ENCODE data around the gene PSMD14.

The PSMD14 gene

DNA sequence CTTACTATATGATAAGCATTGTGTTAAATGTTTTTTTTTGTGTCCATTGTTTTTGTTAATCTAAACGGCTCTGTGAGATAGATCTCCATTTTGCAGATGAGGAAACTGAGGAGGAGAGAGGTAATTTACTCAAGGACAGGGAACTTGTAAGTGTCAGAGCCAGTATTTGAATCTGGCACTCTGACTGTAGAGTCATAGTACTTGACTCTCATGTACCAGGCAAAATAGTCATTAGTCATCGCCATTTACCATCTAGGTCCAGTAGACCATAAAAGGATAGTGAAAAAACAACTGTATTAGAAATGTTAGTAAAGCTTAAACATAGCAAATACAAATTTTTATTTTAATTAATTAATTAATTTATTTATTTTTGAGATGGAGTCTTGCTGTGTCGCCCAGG lies 4.8 kb downstream of the PSMD14 start:
- TF ChIP-seq, protein P1, sequence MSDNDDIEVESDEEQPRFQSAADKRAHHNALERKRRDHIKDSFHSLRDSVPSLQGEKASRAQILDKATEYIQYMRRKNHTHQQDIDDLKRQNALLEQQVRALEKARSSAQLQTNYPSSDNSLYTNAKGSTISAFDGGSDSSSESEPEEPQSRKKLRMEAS (IDR thresholded peaks at IDR 0.05; ENCODE audit: low read depth, low read length): no peak
- TF ChIP-seq POLR2A (IDR thresholded peaks at IDR 0.05; ENCODE audit: extremely low read depth, insufficient read length): no peak
- TF ChIP-seq, protein P2, sequence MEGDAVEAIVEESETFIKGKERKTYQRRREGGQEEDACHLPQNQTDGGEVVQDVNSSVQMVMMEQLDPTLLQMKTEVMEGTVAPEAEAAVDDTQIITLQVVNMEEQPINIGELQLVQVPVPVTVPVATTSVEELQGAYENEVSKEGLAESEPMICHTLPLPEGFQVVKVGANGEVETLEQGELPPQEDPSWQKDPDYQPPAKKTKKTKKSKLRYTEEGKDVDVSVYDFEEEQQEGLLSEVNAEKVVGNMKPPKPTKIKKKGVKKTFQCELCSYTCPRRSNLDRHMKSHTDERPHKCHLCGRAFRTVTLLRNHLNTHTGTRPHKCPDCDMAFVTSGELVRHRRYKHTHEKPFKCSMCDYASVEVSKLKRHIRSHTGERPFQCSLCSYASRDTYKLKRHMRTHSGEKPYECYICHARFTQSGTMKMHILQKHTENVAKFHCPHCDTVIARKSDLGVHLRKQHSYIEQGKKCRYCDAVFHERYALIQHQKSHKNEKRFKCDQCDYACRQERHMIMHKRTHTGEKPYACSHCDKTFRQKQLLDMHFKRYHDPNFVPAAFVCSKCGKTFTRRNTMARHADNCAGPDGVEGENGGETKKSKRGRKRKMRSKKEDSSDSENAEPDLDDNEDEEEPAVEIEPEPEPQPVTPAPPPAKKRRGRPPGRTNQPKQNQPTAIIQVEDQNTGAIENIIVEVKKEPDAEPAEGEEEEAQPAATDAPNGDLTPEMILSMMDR (IDR thresholded peaks at IDR 0.05; ENCODE audit: low read depth, low read length): no peak
- no peak for TF ChIP-seq MYC (IDR thresholded peaks at IDR 0.05; ENCODE audit: low read depth, low read length)
- H3K4me3 ChIP-seq (ENCODE audit: low read depth, low read length): no peak overlapping the region

DNA sequence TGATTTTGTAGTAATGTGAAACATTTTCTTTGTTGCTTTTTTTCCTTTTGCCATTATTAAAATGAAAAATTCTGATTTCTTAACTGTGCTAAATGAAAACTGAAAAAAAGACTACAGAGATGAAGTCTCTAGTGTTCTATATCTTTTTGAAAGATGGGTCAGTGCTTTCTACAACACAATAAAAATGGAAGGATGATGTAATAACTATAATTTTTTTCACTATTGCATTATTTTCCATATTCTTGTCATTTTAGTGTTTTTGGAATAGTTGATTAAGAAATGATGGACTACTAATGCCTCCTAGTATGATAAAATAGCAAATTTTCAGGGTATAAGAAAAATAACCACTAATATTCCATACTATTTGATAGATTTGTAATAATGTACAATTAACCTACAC lies 7.2 kb downstream of the PSMD14 start:
- TF ChIP-seq, protein P2 (IDR thresholded peaks at IDR 0.05; ENCODE audit: low read depth, low read length): no peak
- TF ChIP-seq, protein P1 (IDR thresholded peaks at IDR 0.05; ENCODE audit: low read depth, low read length): no peak
- TF ChIP-seq POLR2A (IDR thresholded peaks at IDR 0.05; ENCODE audit: extremely low read depth, insufficient read length): no peak

More for the DNA sequence above, 4.8 kb downstream of the PSMD14 start:
- no peak for DNase-seq (ENCODE audit: low read depth)

DNA sequence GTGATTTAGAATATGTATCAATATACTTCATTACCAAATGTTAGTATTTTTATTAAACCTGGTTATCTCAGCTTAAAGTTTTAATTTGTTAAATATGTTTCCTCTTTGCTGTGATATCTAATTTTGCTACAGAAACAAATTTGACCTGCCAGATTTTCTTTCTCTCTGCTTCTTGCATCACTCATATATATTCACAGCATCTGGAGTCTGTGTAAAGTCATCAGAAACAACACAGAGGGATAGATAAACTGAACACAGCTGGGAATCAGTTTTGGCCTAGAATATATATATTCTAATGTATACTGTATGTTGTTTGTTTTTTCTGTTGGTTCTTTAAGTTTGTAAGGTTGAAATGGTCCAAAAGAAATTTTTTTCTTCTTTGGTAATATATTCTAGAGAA lies 8.5 kb downstream of the PSMD14 start:
- no peak for TF ChIP-seq POLR2A (IDR thresholded peaks at IDR 0.05; ENCODE audit: extremely low read depth, insufficient read length)
- TF ChIP-seq MYC (IDR thresholded peaks at IDR 0.05; ENCODE audit: low read depth, low read length): no peak
- TF ChIP-seq, protein P2 (IDR thresholded peaks at IDR 0.05; ENCODE audit: low read depth, low read length): no peak
- TF ChIP-seq, protein P1 (IDR thresholded peaks at IDR 0.05; ENCODE audit: low read depth, low read length): no peak
- no peak overlapping the region for H3K4me3 ChIP-seq (ENCODE audit: low read depth, low read length)
- no peak for DNase-seq (ENCODE audit: low read depth)

More for the DNA sequence above, 7.2 kb downstream of the PSMD14 start:
- no peak overlapping the region for H3K4me3 ChIP-seq (ENCODE audit: low read depth, low read length)
- DNase-seq (ENCODE audit: low read depth): no peak

DNA sequence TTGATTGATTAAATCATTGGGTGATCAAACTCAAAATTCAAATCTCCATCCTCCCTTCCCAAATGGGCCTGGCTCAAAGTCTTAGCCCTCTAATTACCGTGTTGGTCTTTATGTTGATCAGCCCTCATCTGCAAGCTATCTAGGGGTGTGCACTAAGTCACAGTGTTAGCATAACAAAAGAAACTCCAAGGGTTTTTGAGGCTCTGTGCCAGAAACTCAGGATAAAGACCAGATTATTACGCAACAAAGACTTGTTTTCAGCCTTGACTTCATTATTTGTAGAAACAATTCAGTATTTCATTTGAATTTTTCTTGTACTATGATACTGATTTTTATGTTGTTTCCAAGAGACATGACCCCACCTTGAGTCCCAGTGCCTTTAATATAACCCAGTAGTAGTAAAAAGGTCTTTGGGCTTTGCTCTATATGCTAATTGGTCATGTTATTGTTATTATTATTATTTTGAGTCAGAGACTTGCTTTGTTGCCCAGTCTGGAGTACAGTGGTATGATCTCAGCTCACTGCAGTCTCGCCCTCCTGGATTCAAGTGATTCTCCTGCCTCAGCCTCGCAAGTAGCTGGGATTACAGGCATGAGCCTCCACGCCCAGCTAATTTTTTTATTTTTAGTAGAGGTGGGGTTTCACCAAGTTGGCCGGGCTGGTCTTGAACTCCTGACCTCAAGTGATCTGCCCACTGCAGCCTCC lies 13.9 kb downstream of the PSMD14 start:
- H3K4me3 ChIP-seq (ENCODE audit: low read depth, low read length): no peak overlapping the region
- TF ChIP-seq POLR2A (IDR thresholded peaks at IDR 0.05; ENCODE audit: extremely low read depth, insufficient read length) (no peak), MYC (IDR thresholded peaks at IDR 0.05; ENCODE audit: low read depth, low read length) (no peak)
- TF ChIP-seq, protein P1 (IDR thresholded peaks at IDR 0.05; ENCODE audit: low read depth, low read length): no peak

DNA sequence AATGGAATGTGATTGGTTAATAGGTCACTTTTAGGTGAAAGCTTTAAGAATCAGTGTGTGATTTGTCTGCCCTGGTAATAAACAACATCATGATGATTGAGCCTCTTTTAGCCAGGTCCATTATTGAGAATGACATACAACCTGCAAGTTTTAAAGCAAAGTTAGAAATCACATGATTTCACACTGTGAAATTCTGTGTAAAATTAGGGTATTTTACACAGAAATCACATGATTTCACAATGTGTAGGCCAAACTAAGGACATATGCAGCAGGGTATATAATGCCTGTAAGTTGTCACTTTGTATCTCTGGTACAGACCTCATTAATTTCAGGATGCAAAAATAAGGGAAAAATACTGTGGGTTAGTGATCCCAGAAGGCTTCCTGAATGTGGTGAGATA lies 16.7 kb downstream of the PSMD14 start:
- H3K4me3 ChIP-seq (ENCODE audit: low read depth, low read length): no peak overlapping the region
- TF ChIP-seq MYC (IDR thresholded peaks at IDR 0.05; ENCODE audit: low read depth, low read length) (no peak), POLR2A (IDR thresholded peaks at IDR 0.05; ENCODE audit: extremely low read depth, insufficient read length) (no peak)
- TF ChIP-seq, protein P2 (IDR thresholded peaks at IDR 0.05; ENCODE audit: low read depth, low read length): no peak
- TF ChIP-seq, protein P1 (IDR thresholded peaks at IDR 0.05; ENCODE audit: low read depth, low read length): no peak
- DNase-seq (ENCODE audit: low read depth): no peak

More for the DNA sequence above, 13.9 kb downstream of the PSMD14 start:
- no peak for DNase-seq (ENCODE audit: low read depth)

DNA sequence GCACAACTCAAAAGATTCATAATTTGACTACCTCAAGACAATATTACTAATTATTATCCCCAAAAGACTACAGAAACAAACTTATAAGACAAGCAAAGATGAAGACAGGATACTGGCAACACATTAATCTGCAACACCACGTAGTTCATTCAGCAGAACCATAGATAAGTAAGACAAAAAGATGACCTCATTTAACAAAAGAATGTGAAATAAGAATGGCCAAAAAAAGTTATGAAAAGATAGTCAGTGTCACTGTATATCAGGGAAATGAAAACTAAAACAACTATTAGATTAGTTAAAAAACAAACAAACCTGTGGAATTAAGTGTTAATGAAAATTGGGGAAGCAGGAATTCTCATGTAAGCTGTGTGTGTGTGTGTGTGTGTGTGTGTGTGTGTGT lies 19.4 kb downstream of the PSMD14 start:
- TF ChIP-seq MYC (IDR thresholded peaks at IDR 0.05; ENCODE audit: low read depth, low read length) (no peak), POLR2A (IDR thresholded peaks at IDR 0.05; ENCODE audit: extremely low read depth, insufficient read length) (no peak)
- TF ChIP-seq, protein P1 (IDR thresholded peaks at IDR 0.05; ENCODE audit: low read depth, low read length): no peak
- TF ChIP-seq, protein P2 (IDR thresholded peaks at IDR 0.05; ENCODE audit: low read depth, low read length): no peak
- DNase-seq (ENCODE audit: low read depth): no peak
- no peak overlapping the region for H3K4me3 ChIP-seq (ENCODE audit: low read depth, low read length)
